Measurements from ENCODE around the gene KCNH1. TPM values are rescaled to one million over a fixed set of nuclear protein-coding genes. Genes with fewer than 3 reads are reported as not detected.

KCNH1 gene
- total RNA-seq, 4 donors from 2014 or later = not detected

DNA sequence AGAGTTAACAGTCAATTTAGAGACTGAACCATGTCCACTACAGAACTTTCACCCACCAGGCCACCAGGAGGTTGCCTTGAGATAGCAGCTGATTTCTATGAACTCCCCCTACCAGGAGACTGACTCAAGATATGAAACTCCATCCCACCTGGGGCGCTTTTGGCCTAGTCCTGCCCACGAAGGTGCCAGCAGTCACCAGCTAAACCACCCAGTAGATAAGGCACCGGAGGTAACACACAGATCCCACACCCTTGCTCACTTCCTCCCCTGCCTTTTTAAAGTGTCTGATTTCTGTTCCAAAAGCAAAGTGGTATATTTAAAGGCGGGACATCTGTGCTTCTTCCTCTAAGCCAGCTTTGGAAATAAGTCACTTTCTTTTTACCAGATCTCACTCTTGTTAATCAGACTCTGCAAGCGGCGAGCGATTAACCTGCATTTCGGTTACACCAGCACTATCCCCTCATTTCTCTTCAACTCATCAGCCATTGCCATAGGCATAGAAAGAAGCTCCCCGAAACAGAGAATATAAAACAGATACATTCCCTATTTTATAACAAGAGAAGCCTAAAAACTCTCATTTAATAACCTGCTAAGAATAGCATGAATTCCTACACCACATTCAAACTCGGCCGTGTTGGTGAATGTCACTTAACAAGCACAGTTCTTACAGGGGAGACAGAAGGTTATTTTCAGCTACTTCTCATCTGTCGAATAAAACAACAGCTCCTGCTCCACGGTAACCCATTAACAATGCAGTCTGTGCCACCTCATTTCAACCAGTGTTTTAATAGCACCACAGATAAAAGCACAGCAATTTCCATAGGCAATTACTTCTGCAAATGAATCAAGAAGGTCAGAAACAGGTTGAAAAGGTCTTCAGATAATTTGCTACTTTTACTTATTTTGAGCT lies 318.1 kb downstream of the KCNH1 start:
- intact Hi-C loops (cut with DNase I; ENCODE audit: low total_unique reads) = no loop called here
- whole genome bisulfite sequencing, 2 donors = 76 to 79% methylated on average over 13 of the region's 13 CpGs
- DNase-seq (ENCODE audit: low spot score in 2 of 2) = no peak
- no peak overlapping the region for H3K4me3 ChIP-seq (ENCODE audit: low read depth, poor library complexity, severe bottlenecking)
- TF ChIP-seq, protein P1, sequence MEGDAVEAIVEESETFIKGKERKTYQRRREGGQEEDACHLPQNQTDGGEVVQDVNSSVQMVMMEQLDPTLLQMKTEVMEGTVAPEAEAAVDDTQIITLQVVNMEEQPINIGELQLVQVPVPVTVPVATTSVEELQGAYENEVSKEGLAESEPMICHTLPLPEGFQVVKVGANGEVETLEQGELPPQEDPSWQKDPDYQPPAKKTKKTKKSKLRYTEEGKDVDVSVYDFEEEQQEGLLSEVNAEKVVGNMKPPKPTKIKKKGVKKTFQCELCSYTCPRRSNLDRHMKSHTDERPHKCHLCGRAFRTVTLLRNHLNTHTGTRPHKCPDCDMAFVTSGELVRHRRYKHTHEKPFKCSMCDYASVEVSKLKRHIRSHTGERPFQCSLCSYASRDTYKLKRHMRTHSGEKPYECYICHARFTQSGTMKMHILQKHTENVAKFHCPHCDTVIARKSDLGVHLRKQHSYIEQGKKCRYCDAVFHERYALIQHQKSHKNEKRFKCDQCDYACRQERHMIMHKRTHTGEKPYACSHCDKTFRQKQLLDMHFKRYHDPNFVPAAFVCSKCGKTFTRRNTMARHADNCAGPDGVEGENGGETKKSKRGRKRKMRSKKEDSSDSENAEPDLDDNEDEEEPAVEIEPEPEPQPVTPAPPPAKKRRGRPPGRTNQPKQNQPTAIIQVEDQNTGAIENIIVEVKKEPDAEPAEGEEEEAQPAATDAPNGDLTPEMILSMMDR (IDR thresholded peaks at IDR 0.05) = no peak
- TF ChIP-seq POLR2A (IDR thresholded peaks at IDR 0.05) = no peak

DNA sequence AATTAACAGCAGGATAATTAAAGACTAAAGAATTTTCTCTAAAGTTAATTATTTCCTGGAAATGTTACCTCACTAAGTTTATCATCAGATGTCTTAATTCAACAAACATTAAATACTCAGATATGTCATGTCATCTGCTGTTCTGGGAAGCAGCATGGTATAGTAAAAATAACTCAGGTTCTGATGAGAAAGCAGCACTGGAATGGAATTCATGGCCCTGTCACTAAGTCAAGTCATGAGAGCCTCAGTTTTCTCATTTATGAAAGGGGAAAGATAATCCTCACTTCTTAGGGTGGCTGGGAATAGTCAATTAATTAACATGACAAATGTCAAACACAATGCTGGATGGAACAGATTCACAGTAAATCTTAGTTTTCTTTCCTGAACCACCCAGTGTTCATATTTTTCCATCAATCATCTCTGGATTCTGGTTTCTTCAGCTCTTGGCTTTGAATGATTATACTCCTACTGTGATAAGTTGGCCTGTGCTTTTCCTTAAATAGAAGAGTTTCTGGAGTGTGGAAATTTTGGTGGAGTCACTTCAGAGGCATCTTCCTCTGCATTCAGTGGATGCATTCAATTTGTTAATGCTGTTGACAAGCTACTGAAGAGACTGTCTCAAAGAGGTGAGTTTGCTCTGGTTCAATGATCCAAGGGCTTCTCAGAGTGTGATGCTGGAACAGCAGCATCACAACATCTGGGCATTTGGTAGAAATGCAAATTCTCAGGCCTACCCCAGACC lies 319.4 kb downstream of the KCNH1 start:
- TF ChIP-seq, protein P1 (IDR thresholded peaks at IDR 0.05) = no peak
- TF ChIP-seq POLR2A (IDR thresholded peaks at IDR 0.05) = no peak
- DNase-seq (ENCODE audit: low spot score in 2 of 2) = no peak
- intact Hi-C loops (cut with DNase I; ENCODE audit: low total_unique reads) = no loop called here
- no peak overlapping the region for H3K4me3 ChIP-seq (ENCODE audit: low read depth, poor library complexity, severe bottlenecking)

DNA sequence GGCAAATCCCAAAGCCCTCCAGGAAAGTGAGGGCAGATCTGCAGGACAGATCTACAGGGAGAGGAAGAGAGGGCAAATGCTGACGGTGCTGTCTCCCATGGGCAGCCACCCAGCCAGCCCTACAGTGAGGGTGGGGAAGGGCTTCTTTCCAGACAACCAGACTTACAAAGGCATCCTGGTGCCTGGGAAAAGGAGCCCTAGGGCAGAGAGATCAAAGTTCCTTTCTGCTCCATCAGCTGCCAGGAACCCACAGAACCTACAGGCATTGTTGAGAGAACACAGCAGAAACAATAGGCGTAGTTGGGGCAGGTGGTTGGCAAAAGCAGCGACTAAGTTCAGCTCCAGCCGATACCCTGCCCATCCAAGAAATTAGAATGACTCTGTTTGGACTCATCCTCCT lies 332.4 kb downstream of the KCNH1 start:
- TF ChIP-seq POLR2A (IDR thresholded peaks at IDR 0.05) = no peak
- TF ChIP-seq, protein P1 (IDR thresholded peaks at IDR 0.05) = no peak
- intact Hi-C loops (cut with DNase I; ENCODE audit: low total_unique reads) = no loop called here
- WGBS, 2 donors = 39 to 58% methylated on average over 4 of the region's 4 CpGs
- H3K4me3 ChIP-seq (ENCODE audit: low read depth, poor library complexity, severe bottlenecking) = no peak overlapping the region
- no peak for DNase-seq (ENCODE audit: low spot score in 2 of 2)

DNA sequence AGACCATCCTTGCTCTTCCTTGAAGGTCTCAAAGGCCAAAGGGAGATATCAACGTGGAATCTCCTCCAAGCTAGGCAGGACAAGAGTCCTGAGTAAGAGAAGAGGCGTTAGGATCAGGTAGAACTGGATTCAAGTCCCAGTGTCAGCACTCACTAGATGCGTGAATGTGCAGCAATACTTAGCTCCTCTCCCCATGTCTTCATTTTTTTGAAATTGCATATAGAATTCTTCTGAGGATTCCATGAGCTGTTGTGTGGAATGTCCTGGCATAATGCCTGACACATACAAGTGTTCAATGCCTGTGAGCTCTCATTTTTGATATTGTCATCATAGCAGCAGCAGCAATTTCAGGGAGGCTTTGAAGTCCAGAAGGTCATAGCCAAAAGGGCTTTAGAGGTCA lies 333.2 kb downstream of the KCNH1 start:
- H3K4me3 ChIP-seq (ENCODE audit: low read depth, poor library complexity, severe bottlenecking) = no peak overlapping the region
- intact Hi-C loops (cut with DNase I; ENCODE audit: low total_unique reads) = no loop called here
- TF ChIP-seq, protein P1 (IDR thresholded peaks at IDR 0.05) = no peak
- TF ChIP-seq POLR2A (IDR thresholded peaks at IDR 0.05) = no peak
- WGBS, 2 donors = 36 to 57% methylated on average over 3 of the region's 3 CpGs
- DNase-seq (ENCODE audit: low spot score in 2 of 2) = no peak

DNA sequence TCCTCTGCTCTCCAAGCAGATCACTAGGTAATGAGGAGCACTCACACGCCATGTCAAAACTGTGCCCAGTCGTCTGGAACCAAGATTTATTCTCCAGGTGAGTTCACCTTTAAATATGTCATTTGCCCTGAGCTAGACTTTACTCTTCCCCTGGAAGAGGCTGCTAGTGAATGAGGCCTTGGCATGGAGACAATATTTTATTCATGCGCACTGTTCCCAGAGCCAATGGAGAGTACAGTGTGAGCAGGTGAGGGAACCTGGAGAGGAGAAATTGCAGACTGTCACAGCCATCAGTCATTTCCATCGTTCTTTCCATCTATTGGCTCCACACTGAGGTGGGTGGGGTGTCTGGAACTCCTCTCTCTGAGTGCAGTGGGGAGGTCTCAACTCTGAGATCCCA lies 333.6 kb downstream of the KCNH1 start:
- intact Hi-C loops (cut with DNase I; ENCODE audit: low total_unique reads) = no loop called here
- no peak for DNase-seq (ENCODE audit: low spot score in 2 of 2)
- H3K4me3 ChIP-seq (ENCODE audit: low read depth, poor library complexity, severe bottlenecking) = no peak overlapping the region
- TF ChIP-seq, protein P1 (IDR thresholded peaks at IDR 0.05) = no peak
- no peak for TF ChIP-seq POLR2A (IDR thresholded peaks at IDR 0.05)
- 50% methylated on average over 4 of the region's 4 CpGs for WGBS, 2 donors

Data from lower leg skin (tissue), 4 donors.